Stimulated activated CD4-positive, alpha-beta T cell treated with anti-CD3 and anti-CD28 coated beads, Interleukin-15, amount 100 ng/mL, for 1 hour (primary cell): Measurements from ENCODE around the gene KLF13.

Source experiments
- DNase-seq, 2 donors: peaks; one replicate each; pipeline ENCODE4 v3.0.0-alpha.2; 2020; ENCODE audit warnings: low read depth in 1 of 2, low spot score in 1 of 2

Gene KLF13

DNA sequence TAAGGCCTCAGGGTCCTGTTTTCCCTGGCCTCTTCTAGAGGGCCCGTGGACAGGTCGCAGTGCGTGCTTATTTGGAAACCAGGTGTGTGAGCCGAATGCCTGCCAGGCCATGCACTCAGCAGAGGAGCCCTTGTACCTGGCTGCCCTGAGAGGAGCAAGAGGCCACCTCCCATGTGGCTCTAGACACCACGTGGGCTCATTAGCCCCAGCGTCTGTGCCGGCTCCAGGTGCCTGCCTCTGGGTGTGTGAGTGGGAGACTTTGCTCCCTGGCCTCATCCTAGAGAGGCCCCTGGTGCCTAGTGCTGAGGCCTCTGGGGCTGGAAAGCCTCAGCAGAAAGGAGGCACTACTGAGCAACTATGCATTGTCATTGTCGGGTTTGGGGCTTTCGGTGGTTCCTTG is 50.4 kb downstream of the KLF13 start:
- no peak for DNase-seq

DNA sequence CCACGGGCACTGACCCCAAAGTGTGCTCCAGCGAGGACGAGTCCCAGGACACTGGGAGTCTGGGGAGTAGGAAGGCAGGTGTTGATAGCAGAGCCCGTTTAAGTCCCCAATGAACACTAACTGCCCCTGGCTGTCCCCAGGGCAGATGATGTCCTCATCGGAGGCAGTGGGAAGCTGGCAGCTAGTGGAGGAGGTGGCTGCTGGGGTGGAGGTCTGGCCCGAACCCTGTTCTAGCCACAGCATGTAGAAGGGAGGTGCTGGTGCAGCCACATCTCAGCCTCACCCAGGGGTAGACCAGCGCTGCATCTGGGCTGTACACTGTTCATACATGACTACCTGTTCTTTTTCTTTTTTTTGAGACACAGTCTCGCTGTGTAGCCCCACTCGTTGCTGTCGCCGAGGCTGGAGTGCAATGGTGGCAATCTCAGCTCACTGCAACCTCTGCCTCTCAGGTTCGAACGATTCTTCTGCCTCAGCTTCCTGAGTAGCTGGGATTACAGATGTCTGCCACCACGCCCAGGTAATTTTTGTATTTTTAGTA is 51.8 kb downstream of the KLF13 start:
- no peak for DNase-seq

DNA sequence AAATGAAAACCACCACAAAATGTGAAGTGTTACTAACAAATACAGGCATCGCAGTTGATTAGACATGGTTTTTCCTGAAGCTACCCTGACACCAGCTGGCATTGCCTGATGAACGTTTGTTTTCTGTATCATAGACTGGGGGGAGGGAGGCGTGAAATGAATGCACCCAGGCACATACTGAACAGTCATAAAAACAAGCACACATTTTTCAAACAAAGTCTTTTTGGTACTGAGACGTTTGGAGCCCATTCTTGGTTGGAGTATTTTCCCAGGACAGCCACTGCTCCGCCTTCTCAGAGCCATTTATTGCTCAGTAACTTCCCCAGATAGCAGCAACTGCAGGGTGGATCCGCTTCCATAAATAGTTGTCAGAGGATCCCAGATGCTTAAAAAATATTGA is 52.4 kb downstream of the KLF13 start:
- no peak for DNase-seq

DNA sequence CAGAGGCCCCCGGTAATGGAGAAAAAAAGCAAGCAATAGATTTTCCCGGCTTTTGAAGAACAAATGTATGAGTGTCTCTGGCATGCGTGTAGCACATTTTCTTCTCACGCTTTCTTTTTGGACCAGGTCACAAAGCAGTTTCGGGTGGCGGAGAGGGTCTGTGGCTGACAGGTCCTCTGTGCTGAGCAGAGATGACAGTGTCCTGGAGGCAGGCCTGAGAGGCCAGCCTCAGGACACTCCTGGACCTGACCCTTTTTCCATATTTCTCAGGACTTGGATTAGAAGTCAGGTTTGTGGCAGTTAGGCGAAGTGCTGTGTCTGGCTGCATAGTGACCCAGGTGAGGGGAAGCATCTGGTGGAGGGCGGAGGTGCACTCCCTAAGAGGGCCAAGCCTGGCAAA is 52.9 kb downstream of the KLF13 start:
- no peak for DNase-seq

DNA sequence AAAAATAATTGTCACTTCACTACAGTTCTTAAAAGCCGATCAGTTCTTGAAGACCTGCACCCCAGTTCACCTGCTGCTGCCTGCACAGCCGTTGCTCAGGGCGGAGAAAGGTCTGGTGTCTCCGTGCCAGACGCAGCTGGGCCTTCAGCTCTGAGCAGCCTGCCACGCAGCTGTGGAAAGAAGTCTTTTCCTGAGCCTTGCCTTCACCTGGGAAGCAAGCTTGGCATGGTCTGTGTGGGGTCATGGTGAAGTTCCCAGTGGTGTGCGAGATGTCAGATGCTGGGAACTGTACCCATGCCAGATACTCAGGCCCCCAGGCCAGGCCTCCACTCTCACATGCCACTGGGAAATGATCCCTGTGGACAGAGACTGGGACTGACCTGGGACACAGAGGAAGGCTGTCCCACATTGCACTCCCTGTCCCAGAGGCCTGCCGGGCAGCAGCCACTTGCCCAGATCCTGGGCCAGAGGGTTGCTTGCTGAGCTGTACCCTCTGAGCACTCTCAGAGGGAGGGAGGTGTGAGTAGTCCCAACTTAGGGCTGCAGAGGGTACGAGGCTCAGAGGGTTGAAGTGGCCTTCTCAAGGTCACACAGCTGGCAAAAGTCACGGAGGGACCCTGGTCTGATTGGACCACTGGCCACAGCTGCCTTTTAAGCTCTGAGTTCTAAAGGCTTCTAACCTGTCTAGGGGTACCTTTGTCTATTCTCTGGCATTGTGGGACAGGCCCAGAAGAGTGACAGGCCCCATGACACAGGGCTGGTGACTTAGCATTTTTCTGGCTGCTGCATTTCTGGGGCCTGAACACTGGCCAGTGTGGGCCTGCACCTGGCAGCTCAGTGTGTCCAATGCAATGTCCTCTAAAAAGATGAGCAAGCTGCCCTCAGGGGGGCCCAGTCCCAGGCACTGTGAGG is 55.4 kb downstream of the KLF13 start:
- DNase-seq = no peak

DNA sequence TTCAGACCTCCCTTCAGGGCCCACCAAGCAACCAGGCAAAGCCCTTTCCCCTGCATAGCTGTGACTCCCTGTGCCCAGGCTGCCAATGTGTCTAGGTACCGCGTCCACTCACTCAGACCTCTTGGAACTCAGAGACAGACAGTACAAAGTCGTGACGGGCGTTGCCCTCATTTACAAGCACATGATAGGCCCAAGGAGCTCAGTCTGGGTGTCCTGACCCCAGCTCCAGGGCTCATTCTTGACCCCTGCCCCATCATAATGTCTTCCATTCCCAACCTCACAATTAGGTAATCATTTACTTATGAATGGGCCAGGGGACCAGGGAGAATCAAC is 56.0 kb downstream of the KLF13 start:
- DNase-seq = no peak

DNA sequence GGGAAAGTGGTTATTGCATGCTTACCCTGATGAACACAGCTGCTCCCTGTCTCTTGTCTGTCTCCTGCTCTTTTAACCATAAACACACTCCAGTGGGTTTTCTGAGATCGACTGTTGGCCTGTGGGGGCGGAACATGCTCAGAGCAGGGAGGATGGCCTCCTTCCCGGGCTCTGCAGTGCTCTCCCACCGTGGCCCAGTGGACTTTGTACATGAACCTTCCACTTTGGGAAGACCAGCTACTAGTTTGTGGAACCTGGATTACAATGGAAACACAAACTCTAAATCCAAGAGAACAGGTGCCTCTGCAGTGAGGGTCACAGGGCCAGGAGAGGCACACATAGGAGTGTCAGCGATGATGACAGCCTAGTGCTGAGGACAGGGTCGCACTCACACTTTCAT is 56.5 kb downstream of the KLF13 start:
- no peak for DNase-seq

DNA sequence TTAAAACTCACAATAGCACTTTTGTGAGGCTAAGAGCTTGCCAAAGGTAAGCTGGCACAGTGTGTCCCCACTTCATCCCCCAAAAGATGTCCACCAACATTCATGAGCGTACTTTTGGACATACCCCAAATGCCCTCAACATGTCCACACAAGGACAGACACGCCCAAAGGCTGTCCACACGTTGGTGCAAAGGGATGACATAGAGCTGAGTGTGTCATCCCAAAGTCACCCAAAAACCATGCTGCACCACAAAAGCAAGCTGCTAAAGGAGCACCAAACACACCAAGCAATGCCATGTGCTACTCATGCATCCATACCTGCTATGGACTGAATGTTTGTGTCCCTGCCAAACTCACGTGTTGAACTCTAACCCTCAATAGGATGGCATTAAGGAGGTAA is 57.9 kb downstream of the KLF13 start:
- no peak for DNase-seq

DNA sequence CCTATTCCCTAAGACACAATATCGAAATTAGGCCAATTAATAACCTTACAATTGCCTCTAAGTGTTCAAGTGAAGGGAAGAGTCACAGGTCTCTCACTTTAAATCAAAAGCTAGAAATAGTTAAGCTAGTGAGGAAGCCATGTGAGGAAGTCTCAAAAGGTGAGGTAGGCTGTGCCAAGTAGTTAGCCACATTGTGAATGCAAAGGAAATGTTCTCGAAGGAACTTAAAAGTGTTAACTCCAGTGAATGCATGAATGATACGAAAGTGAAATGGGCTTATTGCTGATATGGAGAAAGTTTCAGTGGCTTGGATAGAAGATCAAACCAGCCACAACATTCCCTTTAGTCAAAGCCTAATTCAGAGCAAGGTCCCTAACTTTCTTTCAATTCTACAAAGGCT is 59.1 kb downstream of the KLF13 start:
- no peak for DNase-seq

DNA sequence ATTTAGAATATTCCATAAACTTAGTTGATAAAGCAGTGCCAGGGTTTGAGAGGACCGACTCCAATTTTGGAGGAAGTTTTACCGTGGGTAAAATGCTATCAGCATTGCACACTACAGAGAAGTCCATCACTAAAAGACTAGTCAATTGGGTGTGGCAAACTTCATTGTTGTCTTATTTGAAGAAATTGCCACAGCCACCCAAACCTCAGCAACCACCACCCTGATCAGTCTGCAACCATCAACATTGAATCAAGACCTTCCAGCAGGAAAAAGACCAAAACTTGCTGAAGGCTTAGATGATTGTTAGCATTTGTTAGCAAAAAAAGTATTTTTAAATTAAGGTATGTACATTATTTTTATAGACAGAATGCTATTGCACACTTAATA is 60.5 kb downstream of the KLF13 start:
- no peak for DNase-seq

DNA sequence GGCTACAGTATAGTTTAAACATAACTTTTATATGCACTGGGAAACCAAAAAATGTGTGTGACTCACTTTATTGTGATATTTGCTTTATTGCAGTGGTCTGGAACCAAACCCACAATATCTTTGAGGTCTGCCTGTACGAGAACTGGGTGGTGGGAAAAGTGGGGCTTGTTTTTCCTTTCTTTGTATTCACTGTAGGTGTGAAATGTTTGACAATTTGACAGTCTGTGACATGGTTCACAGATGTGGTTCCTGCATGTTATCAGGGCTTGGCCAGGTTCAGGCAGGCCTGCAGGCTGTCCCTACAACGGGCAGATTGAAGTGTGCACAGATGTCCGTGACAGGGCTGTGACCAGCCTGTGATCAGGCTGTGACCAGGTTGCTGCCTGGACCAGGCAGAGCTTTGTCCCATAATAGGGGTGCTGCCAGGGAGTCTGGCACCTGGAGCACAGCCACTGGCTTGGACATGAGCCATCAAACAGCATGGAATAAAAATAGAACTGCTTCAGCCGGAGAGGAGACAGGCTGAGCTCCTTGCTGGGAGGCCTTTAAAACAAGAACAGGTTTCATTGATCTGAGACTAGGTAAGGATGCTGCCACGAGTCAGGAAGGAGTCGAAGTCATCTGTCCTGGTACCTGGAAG is 61.0 kb downstream of the KLF13 start:
- DNase-seq = no peak

DNA sequence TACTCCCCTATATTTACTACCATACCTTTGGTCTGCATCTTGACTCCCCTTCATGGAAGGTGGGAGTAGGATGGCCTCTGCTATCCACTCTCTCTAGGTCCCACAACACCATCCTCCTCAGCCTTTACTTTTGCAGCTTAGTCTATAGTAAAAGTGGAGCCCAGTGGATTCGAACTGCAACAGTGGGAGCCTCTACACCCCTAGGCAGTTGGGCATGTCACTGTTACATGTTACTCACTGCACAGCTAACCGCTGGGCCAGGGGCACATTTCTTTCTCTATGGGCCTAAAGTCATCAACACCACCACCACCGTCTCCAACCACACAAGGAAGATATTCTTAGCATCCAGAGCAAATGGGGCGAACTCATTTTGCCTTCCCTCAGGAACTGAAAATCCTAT is 62.9 kb downstream of the KLF13 start:
- no peak for DNase-seq

DNA sequence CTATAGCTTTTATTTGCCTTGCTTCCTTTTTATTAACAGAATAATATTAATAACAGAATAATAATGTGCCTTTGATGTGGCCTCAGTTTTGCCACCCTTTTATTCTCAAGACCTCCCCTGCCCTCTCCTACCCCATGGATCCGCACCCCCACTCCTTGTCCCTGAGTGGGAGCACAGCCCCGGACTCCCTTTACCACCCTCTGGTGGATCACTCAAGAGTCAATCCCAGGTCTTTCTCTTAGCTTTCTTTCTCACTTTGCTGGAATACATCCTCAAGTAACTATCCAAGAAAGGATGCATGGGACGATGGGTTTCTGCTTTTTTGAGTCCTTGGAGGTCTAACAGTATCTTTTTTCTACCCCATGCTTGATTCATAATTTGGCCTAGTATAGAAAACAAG is 63.4 kb downstream of the KLF13 start:
- no peak for DNase-seq

DNA sequence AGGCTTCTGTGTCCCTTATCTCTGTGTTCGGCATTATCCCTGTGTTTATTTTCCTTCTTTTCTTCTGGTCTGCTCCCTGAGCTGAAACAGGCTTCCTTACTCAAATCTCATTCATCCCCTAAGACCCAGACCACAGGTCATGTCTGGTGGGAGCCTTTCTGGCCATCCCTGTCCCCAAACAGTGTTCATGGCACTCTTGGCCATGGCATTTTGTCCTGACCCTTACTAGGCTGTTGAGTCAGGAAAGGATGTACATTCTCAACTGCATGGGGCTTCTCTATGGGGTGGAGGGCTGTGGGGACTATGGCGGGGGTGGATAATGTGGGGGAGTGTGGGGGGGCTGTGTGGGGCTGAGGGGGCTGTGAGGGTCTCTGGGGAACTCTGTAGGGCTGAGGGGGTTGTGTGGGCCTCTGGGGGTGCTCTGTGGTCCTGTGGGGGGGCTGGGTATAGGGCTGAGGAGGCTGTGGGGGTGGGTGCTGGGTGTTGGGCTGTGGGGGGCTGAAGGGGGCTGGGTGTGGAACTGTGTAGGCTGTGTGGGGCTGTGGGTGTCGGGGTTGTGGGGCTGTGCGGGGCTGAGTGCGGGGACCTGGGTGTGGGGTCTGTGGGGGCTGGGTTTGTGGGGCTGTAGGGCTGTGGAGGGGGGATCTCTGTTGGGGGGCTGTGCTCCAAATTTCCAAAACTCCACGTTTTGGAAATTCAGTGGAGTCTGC is 64.3 kb downstream of the KLF13 start:
- no peak for DNase-seq

DNA sequence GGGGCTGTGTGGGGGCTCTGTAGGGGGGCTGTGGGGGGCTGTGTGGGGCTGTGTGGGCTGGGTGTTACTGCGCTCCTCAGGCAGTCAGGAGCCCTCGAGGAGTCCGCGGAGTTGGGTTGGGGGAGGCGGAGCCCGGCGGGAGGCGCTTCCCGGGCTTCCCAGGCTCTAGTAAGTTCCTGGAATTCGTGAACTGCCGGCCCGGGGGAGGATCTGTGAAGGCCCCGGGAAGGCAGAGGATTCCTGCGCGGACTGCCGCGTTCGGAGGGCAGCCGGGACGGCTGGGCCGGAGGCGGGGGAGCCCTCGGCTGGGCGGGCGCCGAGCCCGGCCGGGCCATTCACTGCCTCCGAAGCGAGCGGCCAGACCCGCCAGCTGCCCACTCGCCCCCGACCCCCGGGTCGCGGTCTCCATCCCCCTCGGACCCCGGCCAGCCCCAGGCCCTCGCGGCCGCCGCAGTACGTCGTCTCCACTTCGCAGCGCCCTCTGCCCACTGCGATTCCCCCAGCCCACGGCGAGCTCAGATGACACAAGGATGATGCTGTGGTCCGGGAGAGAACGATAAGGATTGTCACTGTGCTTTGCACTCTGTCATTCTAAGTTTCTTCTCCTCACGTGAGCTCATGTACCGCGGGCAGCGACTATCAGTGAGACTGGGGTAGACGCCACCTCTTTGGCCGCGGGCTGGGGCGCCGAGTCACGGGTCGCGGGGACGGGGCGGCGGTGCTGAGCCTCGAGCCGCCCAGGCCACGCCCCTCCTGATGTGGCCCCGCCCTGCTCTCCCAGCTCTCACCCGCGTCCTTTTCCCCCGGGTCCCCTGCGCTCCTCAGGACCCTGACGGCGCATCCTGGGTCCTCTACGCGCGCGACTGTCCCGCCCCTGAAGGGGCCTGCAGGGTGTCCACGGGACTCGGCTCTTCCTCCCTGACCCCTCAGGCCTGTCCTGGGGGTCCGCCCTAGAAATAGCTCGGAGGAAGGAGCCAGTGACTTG is 65.3 kb downstream of the KLF13 start:
- DNase-seq = peak; percentile 62 to 77

DNA sequence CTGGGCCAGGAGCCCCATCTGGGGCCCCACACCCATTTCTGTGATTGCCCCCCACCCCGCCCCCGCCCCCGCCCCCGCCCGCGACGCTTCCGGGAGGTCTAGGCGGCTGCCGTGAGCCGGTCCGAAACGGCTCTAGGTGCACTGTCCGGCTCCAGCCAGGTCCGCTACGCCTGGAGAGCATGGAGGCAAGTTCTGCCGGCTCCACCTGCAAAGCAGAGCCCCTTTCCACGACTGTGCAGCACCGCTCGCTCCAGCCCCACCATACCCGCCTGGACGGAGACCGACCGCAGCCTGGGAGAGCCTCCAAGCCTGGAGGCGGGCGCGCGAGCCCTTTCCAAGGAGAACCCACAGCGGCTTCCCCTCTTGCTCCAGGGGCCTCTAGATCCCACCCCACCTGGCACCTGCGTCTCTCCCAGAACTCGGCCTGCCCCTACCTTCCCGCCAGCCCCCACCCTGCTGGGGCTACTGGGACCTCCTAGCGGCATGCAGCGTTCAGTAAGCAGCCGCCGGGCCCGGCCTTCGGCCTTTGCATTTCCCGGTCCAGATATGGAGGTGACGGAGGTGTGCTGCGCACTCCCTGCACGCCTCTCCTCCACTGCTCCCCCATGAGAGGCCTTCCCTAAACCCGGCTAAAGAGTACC is 66.2 kb downstream of the KLF13 start:
- DNase-seq = no peak

DNA sequence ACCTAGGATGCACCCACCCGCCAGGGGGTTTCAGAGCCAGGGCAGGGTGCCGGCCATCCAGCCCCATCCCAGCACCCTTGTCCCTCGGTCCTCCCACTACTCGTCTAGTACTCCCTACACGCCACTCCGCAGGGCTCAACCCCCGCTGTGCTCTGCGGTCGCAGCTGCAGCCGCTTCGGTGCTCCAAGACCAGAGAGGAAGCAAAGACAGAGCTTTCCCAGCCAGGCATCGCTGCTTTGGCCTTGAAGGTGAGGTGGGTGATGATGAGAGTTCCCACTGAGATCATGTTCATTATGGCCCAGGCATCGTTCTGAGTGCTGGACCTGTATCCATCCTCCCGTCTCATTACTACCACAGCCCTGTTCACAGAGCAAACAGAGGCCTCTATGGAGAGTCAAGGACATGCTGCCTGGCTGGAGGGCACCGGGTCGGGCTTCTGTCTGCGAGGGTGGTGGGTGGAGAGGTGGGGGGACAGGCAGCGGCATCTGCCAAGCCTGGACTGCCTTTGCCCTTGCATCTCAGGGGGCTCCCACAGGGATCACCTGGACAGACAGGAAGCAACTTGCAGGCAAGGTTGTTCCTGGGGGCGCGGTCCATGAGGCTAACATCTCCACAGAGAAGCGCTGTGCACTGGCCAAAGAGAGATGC is 66.9 kb downstream of the KLF13 start:
- DNase-seq = no peak

DNA sequence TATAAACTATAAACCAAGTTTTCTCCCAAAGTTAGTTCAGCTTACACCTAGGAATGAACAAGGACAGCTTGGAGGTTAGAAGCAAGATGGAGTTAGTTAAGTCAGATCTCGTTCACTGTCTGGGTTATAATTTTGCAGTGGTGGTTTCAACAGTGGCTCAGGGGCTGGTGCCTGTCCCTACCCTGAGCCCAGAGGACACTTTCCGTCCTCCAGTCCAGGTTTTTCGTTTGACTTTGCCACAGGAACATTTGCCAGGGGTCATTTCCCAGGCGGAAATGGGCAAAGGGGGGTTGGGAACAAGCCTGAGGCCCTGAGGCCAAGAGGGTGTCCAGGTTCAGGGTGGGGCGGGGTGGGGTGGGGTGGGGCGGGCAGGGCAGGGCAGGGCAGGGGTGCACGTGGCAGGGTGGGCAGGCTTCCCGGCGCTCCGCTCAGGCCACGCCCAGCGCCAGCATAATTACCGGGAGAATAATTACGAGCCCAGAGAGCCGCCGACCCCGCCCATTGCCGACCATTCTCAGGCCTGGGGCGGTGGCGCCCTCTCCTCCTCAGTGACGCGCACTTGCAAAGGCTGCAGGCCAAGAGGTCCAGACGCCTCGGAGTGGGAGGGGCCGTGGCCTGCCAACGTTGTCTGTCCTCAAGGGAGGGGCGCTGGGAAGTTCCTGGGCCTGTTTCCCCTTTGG is 70.4 kb downstream of the KLF13 start:
- no peak for DNase-seq
